Osteoblast (primary cell): ENCODE measurements around the gene NGF. TPM values are rescaled to one million over a fixed set of nuclear protein-coding genes. Genes with fewer than 3 reads are reported as not detected.
"Not testable (repeated sequence)": the region's sequence is repeated elsewhere in the genome, so short reads cannot be mapped to it uniquely, and the experiment has no call there.

Experiments
- DNase-seq: peaks from one replicate; pipeline ENCODE4 v3.0.0; 2011; ENCODE audit warnings: low spot score, mixed read lengths; ENCODE audit not compliant: insufficient read length; ENCODE audit errors: missing footprints
- H2AFZ ChIP-seq: 2 replicates; pipeline ENCODE4 v1.6.0; 2011; ENCODE audit warnings: mild to moderate bottlenecking, low read length
- H3K27ac ChIP-seq: 2 replicates; pipeline ENCODE4 v1.5.1; 2011; ENCODE audit warnings: mild to moderate bottlenecking, low read depth, low read length, moderate library complexity
- H3K27me3 ChIP-seq: 2 replicates; pipeline ENCODE4 v1.6.0; 2012; ENCODE audit warnings: mild to moderate bottlenecking, control low read depth, inconsistent platforms, low read length, moderate library complexity; ENCODE audit not compliant: insufficient read depth
- H3K36me3 ChIP-seq: 2 replicates; pipeline ENCODE4 v1.5.1; 2011; ENCODE audit warnings: mild to moderate bottlenecking, low read length, control low read depth, moderate library complexity; ENCODE audit not compliant: insufficient read depth
- H3K4me1 ChIP-seq: 2 replicates; pipeline ENCODE4 v1.5.1; 2011; ENCODE audit warnings: mild to moderate bottlenecking, low read length, control low read depth, moderate library complexity; ENCODE audit not compliant: insufficient read depth
- H3K4me2 ChIP-seq: 2 replicates; pipeline ENCODE4 v1.6.0; 2011; ENCODE audit warnings: mild to moderate bottlenecking, low read length; ENCODE audit not compliant: insufficient read depth
- H3K4me3 ChIP-seq: fragments of 200-600 bp; sonication (generic); 3 replicates; pipeline ENCODE4 v1.5.1; 2012; ENCODE audit warnings: mild to moderate bottlenecking, low read length, inconsistent platforms; ENCODE audit not compliant: insufficient read depth
- H3K79me2 ChIP-seq: 2 replicates; pipeline ENCODE4 v1.6.0; 2012; ENCODE audit warnings: mild to moderate bottlenecking, low read length, control low read depth, inconsistent platforms; ENCODE audit not compliant: insufficient read depth
- H3K9me3 ChIP-seq: 2 replicates; pipeline ENCODE4 v1.5.1; 2011; ENCODE audit warnings: low read depth, low read length, control low read depth
- H4K20me1 ChIP-seq: 2 replicates; pipeline ENCODE4 v1.6.0; 2012; ENCODE audit warnings: mild to moderate bottlenecking, low read length, control low read depth; ENCODE audit not compliant: insufficient read depth
- CTCF ChIP-seq: IDR thresholded peaks from 2 replicates; pipeline ENCODE4 v1.5.1; 2011; ENCODE audit warnings: mild to moderate bottlenecking, low read depth, low read length, moderate library complexity; ENCODE audit errors: extremely low read depth
- total RNA-seq: library from RNA; depleted of rRNA; stranded (reverse); fragments of >200 nt; gene quantifications from 2 replicates; pipeline ENCODE4 v1.2.3, GENCODE V29; 2012

NGF gene
- 3.8 and 6.2 TPM in 2 replicates for total RNA-seq

- Histone ChIP-seq H3K36me3 (peaks cover 14% of the 10 kb centered on the region), H3K4me3 (peak within 1 kb of the TSS; percentile 94), H3K79me2 (peaks cover 34% of the 10 kb centered on the region), H3K27ac (peak within 1 kb of the TSS; percentile 95), H3K4me1 (peaks cover 37% of the 10 kb centered on the region), H2AFZ (peak within 1 kb of the TSS; percentile 79), H3K4me2 (peak within 1 kb of the TSS; percentile 90), H4K20me1 (no peaks in the 10 kb centered on the region), H3K27me3 (peaks cover 3% of the 10 kb centered on the region), H3K9me3 (no peaks in the 10 kb centered on the region)
- no peak for TF ChIP-seq CTCF
- peak; percentile 99 for DNase-seq
Measured at GRCh38 chr1:115337633-115338456, at the start of gene NGF. Gene NGF, minus strand, starts transcription at chr1:115338249. Its CDS starts 51,454 bp downstream, at chr1:115286795.

- not testable (repeated sequence) for H2AFZ ChIP-seq, H4K20me1 ChIP-seq, H3K27me3 ChIP-seq, H3K4me2 ChIP-seq, H3K9me3 ChIP-seq, H3K4me1 ChIP-seq, H3K36me3 ChIP-seq, DNase-seq, H3K27ac ChIP-seq, H3K79me2 ChIP-seq, H3K4me3 ChIP-seq
Measured at GRCh38 chr1:115383455-115383854, 45.4 kb upstream of the NGF start.

GRCh38 chr1:115379943-115380342 is 41.9 kb upstream of the NGF start:
- no peak overlapping the region for H3K4me3 ChIP-seq
- no peaks in the 10 kb centered on the region for H4K20me1 ChIP-seq
- H3K4me1 ChIP-seq: peaks cover 8% of the 10 kb centered on the region
- TF ChIP-seq CTCF: no peak
- H3K36me3 ChIP-seq: no peaks in the 10 kb centered on the region
- H3K4me2 ChIP-seq: no peak overlapping the region
- DNase-seq: no peak
- H2AFZ ChIP-seq: no peak overlapping the region
- H3K9me3 ChIP-seq: no peaks in the 10 kb centered on the region
- no peak overlapping the region for H3K27ac ChIP-seq
- no peaks in the 10 kb centered on the region for H3K27me3 ChIP-seq
- H3K79me2 ChIP-seq: no peaks in the 10 kb centered on the region

- H3K4me2 ChIP-seq: peak overlapping the region; percentile 37
- H3K27me3 ChIP-seq: no peaks in the 10 kb centered on the region
- H3K4me1 ChIP-seq: peaks cover 21% of the 10 kb centered on the region
- DNase-seq: no peak
- no peak for TF ChIP-seq CTCF
- no peak overlapping the region for H3K4me3 ChIP-seq
- no peaks in the 10 kb centered on the region for H3K79me2 ChIP-seq
- no peaks in the 10 kb centered on the region for H4K20me1 ChIP-seq
- no peaks in the 10 kb centered on the region for H3K9me3 ChIP-seq
- no peak overlapping the region for H3K27ac ChIP-seq
- H3K36me3 ChIP-seq: no peaks in the 10 kb centered on the region
- peak overlapping the region; percentile 51 for H2AFZ ChIP-seq
Measured at GRCh38 chr1:115377411-115377810, 39.4 kb upstream of the NGF start.
